Middle frontal gyrus (tissue), 1 donor: ENCODE results near the gene B4GALNT2.
"Not testable (repeated sequence)": the region's sequence is repeated elsewhere in the genome, so short reads cannot be mapped to it uniquely, and the experiment has no call there.

ENCODE experiments used
- DNase-seq: peaks from one replicate; pipeline ENCODE4 v3.0.0-alpha.2; 2015; ENCODE audit warnings: low spot score; ENCODE audit errors: extremely low spot score

The B4GALNT2 gene, protein sequence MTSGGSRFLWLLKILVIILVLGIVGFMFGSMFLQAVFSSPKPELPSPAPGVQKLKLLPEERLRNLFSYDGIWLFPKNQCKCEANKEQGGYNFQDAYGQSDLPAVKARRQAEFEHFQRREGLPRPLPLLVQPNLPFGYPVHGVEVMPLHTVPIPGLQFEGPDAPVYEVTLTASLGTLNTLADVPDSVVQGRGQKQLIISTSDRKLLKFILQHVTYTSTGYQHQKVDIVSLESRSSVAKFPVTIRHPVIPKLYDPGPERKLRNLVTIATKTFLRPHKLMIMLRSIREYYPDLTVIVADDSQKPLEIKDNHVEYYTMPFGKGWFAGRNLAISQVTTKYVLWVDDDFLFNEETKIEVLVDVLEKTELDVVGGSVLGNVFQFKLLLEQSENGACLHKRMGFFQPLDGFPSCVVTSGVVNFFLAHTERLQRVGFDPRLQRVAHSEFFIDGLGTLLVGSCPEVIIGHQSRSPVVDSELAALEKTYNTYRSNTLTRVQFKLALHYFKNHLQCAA

DNA sequence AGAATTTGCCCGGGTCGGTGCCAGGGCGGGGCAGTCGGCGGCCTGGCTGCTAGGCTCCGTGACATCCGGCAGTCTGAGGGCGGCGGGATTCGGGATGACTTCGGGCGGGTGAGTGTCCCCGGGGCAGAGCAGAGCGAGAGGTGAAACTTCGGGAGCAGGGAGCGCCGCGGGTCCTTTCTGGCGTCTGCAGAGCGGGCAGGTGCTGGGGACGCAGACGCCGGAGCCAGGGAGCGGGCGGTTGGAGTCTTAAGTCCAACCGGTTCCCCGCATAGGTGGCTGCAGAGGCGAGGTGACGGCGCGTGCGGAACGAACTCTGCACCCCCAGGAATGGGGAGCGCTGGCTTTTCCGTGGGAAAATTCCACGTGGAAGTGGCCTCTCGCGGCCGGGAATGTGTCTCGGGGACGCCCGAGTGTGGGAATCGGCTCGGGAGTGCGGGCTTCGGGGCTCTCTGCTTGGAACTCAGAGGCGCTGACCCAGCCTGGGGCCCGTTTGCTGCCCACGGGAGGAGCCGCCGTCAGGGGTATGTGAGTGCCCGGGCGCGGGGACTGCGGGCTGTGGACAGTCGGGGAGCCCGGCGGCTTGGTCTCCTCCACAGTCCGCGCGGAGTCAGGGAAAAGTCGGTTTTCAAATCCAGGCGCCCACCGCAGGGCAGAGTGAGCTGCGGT, at the start of gene B4GALNT2:
Gene B4GALNT2, plus strand, starts transcription at position 71 of the 666 bp plus-strand sequence. Its CDS starts 24 bp downstream, at position 95.
- no peak for DNase-seq

GRCh38 chr17:49085046-49085445, 47.5 kb upstream of the B4GALNT2 start:
- DNase-seq: not testable (repeated sequence)

GRCh38 chr17:49085565-49086315, 46.8 kb upstream of the B4GALNT2 start:
- no peak for DNase-seq

DNA sequence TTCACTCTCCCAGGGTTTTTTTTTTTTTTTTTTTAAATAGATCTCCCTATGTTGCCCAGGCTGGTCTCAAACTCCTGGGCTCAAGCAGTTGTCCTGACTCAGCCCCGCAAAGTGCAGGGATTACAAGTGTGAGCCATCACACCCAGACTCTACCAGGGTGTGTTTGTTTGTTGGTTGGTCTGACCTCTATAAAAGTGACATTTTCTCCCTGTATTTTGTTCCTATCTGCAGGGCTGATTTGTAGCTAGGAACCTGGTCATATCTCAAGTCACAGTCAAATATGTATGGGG, 46.3 kb upstream of the B4GALNT2 start:
- no peak for DNase-seq

DNA sequence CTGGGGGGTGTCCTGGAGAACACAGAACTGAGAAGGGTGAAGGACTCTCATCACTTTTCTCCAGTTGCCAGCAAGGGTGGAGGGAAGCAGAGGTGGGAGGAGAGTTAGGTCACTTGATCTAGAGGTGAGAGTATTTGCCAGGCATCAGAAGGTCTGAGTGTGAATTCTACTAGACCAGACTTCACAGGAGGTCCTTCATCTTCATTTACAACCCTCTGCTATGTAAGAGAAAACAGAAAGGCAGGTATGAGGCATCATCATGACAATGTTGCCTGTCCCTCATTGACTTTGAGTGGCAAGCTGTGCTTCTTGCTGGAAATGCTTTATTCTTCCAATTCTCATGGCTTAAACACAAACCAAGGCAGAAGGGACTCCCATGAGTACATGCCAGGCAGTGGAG, 45.9 kb upstream of the B4GALNT2 start:
- no peak for DNase-seq

DNA sequence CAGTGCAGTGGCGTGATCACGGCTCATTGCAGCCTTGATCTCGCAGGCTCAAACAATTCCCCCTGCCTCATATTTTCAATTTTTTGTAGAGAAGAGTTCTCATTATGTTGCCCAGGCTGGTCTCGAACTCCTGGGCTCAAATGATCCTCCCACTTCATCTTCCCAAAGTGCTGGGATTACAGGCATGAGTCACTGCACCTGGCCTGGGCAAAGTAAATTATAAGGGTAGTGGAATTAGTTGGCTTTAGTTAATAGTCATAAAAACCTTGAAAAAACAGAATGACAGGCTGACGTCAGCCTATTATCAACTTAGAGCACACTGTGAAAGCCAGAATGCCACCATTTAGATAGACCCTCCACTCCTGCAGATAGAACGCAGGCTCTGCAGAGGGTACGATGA, 43.5 kb upstream of the B4GALNT2 start:
- DNase-seq: no peak

GRCh38 chr17:49090878-49091594, 41.5 kb upstream of the B4GALNT2 start:
- DNase-seq: no peak

DNA sequence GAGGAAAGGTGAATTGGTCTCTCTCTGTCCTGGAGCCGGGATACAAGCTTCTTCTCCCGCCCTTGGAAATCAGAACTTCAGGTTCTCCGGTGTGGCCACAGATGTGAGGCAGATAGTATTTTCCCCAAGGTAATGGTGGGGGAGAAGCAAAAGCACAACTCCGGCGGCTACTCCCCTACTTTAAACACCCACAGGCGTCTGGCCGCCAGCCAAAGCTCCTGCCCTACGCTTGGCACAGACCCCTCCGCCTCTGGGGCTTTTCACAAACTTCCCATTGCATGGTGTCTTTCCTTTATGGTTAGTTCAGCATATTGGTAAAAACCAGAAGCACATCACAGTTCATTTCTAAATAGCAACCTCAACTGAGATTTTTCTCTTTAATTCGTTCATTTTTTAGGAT, 39.4 kb upstream of the B4GALNT2 start:
- DNase-seq: no peak

- no peak for DNase-seq
Measured at GRCh38 chr17:49100601-49101000, 32.0 kb upstream of the B4GALNT2 start.

DNA sequence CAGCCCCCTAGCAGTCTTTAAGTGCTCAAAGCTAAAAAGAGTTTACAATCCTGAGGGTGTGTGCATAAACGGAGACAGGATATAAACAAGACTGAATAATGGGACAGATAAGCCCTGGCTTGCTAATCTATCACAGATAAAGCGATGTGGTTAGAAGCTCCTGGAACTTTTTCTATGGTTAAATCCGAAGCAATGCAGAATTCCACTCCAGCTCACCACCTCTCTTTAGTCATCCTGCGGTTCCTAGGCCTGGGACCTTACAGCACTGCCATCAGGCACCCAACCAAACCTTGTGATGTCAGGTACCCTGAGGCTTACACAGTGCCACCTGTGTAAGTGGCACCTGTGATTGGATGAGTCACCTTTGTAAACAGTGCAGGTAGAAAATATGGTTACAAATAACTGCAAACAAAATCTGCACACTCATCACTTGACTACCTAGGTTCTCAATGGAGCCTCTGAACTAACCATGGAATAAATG, 31.5 kb upstream of the B4GALNT2 start:
- DNase-seq: no peak

DNA sequence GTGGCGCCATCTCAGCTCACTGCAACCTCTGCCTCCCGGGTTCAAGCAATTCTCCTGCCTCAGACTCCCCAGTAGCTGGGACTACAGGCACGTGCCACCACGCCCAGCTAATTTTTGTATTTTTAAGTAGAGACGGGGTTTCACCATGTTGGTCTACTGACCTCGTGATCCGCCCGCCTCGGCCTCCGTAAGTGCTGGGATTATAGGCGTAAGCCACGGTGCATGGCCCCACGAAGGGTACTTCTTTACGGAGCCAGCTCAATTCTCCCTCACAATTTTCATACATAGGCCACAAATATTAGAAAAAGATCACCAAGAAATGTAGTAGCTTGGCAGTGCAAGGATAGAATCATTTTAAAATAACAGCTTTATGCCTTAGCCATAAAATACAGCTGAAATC, 29.2 kb upstream of the B4GALNT2 start:
- DNase-seq: not testable (repeated sequence)

DNA sequence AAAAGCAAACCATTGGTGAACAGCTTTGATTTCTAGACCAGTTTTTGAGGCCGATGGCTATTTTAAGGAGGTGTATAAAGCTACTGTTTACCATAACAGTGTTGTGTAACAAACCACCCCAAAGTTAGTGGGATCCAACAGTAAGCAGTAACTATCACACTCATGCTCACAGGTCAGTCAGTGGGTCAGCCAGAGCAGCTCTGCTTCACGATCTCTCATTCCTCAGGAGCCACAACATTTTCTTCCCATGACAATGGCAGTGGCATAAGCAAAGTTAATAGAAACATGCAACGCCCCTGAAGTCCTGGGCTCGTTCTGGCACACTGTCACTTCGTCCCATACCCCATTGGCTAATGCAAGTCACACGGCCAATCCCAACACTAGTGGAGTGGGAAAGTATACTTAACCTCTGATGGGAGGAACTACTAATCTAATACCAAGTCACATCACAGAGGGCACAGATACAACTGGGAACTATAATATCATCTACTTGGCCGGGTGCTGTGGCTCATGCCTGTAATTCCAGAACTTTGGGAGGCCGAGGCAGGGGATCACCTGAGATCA, 28.0 kb upstream of the B4GALNT2 start:
- no peak for DNase-seq

GRCh38 chr17:49106321-49107210, 26.0 kb upstream of the B4GALNT2 start:
- DNase-seq: no peak

GRCh38 chr17:49107211-49107557, 25.4 kb upstream of the B4GALNT2 start:
- no peak for DNase-seq

GRCh38 chr17:49108318-49108717, 24.3 kb upstream of the B4GALNT2 start:
- no peak for DNase-seq

DNA sequence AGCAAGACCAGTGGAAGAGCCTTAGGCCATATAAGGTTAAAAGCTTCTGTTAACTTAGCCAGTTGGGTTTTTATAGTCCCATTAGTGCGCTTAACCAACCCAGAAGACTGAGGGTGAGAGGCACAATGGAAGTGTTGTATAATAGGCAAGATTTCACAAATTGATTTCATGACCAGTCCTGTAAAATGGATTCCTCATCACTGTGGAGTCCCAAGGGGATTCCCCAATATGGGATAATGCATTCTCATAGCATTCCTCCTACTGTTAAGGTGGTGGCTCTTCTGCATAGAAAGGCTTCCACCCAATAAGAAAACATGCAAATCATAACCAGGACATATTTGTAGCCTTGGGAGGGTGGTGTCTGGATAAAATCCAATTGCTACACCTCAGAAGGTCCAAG, 22.1 kb upstream of the B4GALNT2 start:
- DNase-seq: no peak

DNA sequence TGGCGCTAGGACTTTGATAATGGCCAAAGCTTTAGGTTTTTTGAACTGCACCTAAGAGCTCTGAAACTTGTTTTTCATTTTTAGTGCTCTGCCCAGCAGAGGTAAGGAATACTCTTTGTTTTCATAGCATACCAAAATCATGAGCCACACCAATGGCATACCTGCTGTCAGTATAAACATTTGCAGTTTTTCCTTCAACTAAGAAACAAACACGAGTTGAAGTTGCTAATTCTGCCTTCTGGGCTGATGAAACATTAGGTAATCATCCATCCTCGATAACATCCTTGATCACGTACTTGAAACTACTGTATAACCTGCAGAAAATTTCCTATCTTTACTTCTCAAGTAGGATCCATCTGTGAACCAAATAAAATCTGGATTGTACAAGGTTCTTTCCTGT, 20.6 kb upstream of the B4GALNT2 start:
- DNase-seq: no peak

DNA sequence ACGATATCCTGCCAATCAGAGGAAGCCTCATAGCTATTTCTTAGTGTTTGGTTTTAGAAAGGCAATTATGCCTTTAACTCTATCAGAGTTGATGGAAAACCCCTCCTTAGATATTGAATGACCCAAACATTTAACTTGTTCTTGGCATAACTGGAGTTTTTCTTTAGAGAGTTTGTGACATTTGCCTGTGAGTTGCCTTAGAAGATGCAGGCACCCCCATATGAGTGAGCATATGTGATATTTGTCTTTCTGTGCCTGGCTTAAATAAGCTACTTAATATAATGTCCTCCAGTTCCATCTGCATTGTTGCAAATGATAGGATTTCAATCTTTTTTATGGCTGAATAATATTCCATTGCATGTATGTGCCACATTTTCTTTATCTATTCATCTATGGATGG, 19.6 kb upstream of the B4GALNT2 start:
- no peak for DNase-seq

- no peak for DNase-seq
Measured at GRCh38 chr17:49114703-49115102, 17.9 kb upstream of the B4GALNT2 start.

DNA sequence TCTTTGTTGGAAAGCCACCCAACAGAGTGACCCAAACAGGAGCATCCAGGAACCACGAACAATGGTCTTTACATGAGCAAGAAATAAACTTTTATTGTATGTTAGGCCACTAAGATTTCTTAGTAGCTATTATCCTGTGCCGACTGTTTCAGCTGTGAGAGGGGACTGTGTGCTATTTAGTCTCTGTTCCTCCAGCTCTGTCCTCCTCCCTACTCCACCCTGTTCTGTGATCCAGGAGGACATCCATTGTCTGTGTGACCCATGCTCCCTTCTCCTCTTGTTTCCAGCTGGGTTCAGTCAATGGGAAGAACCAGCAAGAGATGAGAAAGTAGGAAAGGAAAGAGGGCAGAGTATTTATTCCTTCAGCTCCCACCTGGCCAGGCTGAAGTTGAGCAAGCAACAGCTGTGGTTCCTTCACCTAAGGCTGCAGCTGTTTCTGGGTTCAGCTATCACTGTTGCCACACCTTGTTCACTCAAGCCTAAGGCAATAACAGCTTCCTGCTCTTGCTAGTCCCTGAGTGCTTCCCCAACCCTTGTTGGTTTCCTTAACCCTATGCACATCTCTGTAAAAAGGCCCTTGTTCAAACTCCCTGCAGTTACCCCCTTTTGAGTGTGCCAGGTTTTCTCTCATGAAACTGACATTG, 14.9 kb upstream of the B4GALNT2 start:
- DNase-seq: no peak
